SU-DHL-6 (cell line): ENCODE data around the gene NIF3L1.

Experiments
- H2AFZ ChIP-seq: fragments of 200-600 bp; sonication (generic); 2 replicates; pipeline ENCODE4 v1.6.1; 2014; ENCODE audit warnings: low read depth, mild to moderate bottlenecking, moderate library complexity, mixed read lengths, antibody characterized with exemption, low read length; ENCODE audit not compliant: severe bottlenecking
- H3F3A ChIP-seq: fragments of 200-600 bp; shearing (Covaris generic); 2 replicates; pipeline ENCODE4 v1.6.0; 2016; ENCODE audit warnings: antibody characterized with exemption, mild to moderate bottlenecking; ENCODE audit not compliant: insufficient read depth
- H3K27ac ChIP-seq: fragments of 200-600 bp; sonication (generic); 2 replicates; pipeline ENCODE4 v1.5.1; 2016; ENCODE audit warnings: low read depth, mild to moderate bottlenecking, low read length, moderate library complexity, mixed read lengths
- H3K27me3 ChIP-seq: fragments of 200-600 bp; sonication (generic), shearing (Covaris generic); 2 replicates; pipeline ENCODE4 v1.6.0; 2014; ENCODE audit warnings: mild to moderate bottlenecking, low read length
- H3K36me3 ChIP-seq: fragments of 200-600 bp; sonication (generic); 2 replicates; pipeline ENCODE4 v1.6.1; 2014; ENCODE audit warnings: mild to moderate bottlenecking, low read length, mixed read lengths
- H3K4me2 ChIP-seq: fragments of 300-600, 200-600 bp; shearing (Covaris generic), sonication (generic); 2 replicates; pipeline ENCODE4 v1.6.0; 2014; ENCODE audit warnings: low read length, low read depth, mild to moderate bottlenecking; ENCODE audit not compliant: poor library complexity, severe bottlenecking
- H3K4me3 ChIP-seq: fragments of 200-600 bp; sonication (generic); 2 replicates; pipeline ENCODE4 v1.5.1; 2014; ENCODE audit warnings: antibody characterized with exemption, low read length, mild to moderate bottlenecking, mixed read lengths; ENCODE audit not compliant: insufficient read depth, poor library complexity, severe bottlenecking
- H3K79me2 ChIP-seq: fragments of 200-600 bp; sonication (generic); 2 replicates; pipeline ENCODE4 v1.6.1; 2014; ENCODE audit warnings: mild to moderate bottlenecking, low read length, moderate library complexity; ENCODE audit not compliant: insufficient read depth
- H3K9ac ChIP-seq: fragments of 200-600 bp; sonication (generic); 2 replicates; pipeline ENCODE4 v1.7.0; 2014; ENCODE audit warnings: mild to moderate bottlenecking, low read length
- H3K9me2 ChIP-seq: fragments of 200-600 bp; sonication (generic); replicated peaks from 2 replicates; pipeline ENCODE4 v1.6.1; 2014; ENCODE audit warnings: low read length; ENCODE audit not compliant: insufficient read depth
- H3K9me3 ChIP-seq: fragments of 200-600 bp; sonication (generic); 2 replicates; pipeline ENCODE4 v1.6.1; 2014; ENCODE audit warnings: low read length, mixed read lengths; ENCODE audit not compliant: insufficient read depth
- H4K20me1 ChIP-seq: fragments of 200-600 bp; sonication (generic); 2 replicates; pipeline ENCODE4 v1.6.1; 2014; ENCODE audit warnings: low read depth, mild to moderate bottlenecking, antibody characterized with exemption, low read length, moderate library complexity, mixed read lengths
- EZH2phosphoT487 ChIP-seq: fragments of 200-600 bp; sonication (generic), shearing (Covaris generic); conservative IDR thresholded peaks from 2 replicates; pipeline ENCODE4 v1.6.1; 2018; ENCODE audit warnings: mild to moderate bottlenecking, antibody characterized with exemption, low read length, moderate library complexity, mixed read lengths
- TF ChIP-seq, protein P1 (sequence below): fragments of 200-600 bp; sonication (generic); IDR thresholded peaks from one replicate; pipeline ENCODE4 v1.5.1; 2017; ENCODE audit warnings: antibody characterized with exemption, mild to moderate bottlenecking, low read length, moderate library complexity; ENCODE audit not compliant: insufficient read depth, poor library complexity, severe bottlenecking

NIF3L1 gene, protein sequence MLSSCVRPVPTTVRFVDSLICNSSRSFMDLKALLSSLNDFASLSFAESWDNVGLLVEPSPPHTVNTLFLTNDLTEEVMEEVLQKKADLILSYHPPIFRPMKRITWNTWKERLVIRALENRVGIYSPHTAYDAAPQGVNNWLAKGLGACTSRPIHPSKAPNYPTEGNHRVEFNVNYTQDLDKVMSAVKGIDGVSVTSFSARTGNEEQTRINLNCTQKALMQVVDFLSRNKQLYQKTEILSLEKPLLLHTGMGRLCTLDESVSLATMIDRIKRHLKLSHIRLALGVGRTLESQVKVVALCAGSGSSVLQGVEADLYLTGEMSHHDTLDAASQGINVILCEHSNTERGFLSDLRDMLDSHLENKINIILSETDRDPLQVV

DNA sequence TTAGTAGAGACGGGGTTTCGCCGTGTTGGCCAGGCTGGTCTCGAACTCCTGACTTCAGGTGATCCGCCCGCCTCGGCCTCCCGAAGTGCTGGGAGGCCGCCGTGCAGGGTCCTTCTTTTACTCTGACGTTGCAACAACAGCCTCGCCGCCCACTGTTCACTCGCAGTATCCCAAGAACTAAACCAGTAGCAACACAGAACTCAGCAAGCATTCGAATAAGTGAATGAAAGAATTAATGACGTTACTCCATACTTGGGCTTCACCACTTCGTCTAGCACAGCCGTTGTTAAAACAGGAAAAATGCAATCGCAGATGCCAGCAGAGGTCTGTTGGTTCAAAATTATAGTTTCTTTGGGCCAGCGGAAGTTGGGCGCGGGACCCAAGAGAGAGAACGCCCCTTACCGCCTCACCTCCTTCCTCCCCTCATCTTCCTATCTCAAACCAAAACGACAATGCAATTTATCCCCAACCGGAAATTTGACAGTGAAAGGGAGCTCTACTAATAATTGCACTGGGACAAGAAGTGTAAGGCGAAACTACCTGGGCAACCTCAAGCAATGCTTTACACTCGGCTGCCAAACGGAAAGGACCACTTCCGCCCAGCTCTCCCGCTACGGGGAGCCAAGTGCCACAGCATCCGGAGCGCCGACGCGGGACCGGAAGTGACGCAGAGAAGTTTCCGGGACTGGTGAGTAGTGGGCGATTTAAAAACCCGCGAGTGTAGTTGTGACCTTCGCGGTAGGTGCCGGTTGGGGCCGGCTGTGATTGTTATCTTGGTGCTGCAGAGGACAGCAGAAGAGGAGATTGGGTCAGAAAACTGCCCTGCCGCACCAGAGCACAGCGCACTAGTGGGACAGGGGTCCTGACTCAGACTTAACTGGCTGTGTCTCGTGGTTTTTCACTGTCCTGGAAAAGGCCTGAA lies at the start of gene NIF3L1, which contains the start of gene PPIL3:
Gene NIF3L1 (plus strand): TSS at position 668 of the 922 bp plus-strand sequence. CDS start 2,573 bp downstream, outside the sequence.
Gene PPIL3 (minus strand): TSS at position 374 of the 922 bp plus-strand sequence. CDS start 1,462 bp downstream, outside the sequence.
- peaks cover 2% of the 10 kb centered on the region; the same call in 1 of the 2 replicates for H3K36me3 ChIP-seq
- peaks cover 27% of the 10 kb centered on the region for H3F3A ChIP-seq
- peak within 1 kb of the TSS; percentile 81 for H3K9ac ChIP-seq
- peak within 1 kb of the TSS; percentile 96 for H3K27ac ChIP-seq
- H3K79me2 ChIP-seq = peaks cover 54% of the 10 kb centered on the region
- TF ChIP-seq, protein P1, sequence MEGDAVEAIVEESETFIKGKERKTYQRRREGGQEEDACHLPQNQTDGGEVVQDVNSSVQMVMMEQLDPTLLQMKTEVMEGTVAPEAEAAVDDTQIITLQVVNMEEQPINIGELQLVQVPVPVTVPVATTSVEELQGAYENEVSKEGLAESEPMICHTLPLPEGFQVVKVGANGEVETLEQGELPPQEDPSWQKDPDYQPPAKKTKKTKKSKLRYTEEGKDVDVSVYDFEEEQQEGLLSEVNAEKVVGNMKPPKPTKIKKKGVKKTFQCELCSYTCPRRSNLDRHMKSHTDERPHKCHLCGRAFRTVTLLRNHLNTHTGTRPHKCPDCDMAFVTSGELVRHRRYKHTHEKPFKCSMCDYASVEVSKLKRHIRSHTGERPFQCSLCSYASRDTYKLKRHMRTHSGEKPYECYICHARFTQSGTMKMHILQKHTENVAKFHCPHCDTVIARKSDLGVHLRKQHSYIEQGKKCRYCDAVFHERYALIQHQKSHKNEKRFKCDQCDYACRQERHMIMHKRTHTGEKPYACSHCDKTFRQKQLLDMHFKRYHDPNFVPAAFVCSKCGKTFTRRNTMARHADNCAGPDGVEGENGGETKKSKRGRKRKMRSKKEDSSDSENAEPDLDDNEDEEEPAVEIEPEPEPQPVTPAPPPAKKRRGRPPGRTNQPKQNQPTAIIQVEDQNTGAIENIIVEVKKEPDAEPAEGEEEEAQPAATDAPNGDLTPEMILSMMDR = no peak
- no peak for TF ChIP-seq EZH2phosphoT487
- H3K9me2 ChIP-seq = no peaks in the 10 kb centered on the region
- H3K27me3 ChIP-seq = no peaks in the 10 kb centered on the region
- H3K4me3 ChIP-seq = peak within 1 kb of the TSS; percentile 87
- peak within 1 kb of the TSS; percentile 79 for H2AFZ ChIP-seq
- no peaks in the 10 kb centered on the region for H4K20me1 ChIP-seq
- no peaks in the 10 kb centered on the region for H3K9me3 ChIP-seq
- peak within 1 kb of the TSS; percentile 88 for H3K4me2 ChIP-seq

DNA sequence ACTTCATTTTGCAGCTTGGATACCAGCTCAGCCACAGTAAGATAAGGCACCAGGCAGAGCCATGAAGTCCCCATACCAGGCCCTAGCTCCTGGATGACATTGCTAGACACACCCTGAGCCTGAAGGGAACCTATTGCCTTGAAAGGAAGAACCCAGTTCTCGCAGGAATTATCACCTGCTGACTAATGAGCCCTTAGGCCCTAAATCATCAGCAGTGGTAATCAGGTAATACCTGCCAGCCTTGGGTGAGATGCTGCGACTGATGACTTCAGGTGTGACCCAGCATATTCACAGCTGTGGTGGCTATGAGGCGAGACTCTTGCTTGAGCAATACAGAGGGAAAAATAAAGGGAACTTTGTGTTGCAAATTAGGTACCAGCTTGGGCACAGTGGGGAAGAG lies 49.7 kb upstream of the NIF3L1 start:
- Histone ChIP-seq H3K79me2 (no peaks in the 10 kb centered on the region), H3K9ac (no peak overlapping the region), H3K4me3 (no peak overlapping the region), H3K9me3 (peaks cover 5% of the 10 kb centered on the region; the same call in 1 of the 2 replicates), H3K27me3 (no peaks in the 10 kb centered on the region), H2AFZ (no peak overlapping the region), H3K4me2 (no peak overlapping the region), H3K9me2 (no peaks in the 10 kb centered on the region), H4K20me1 (no peaks in the 10 kb centered on the region), H3K36me3 (0 out of 2 replicates have a peak, but pooled peaks cover 3% of the 10 kb centered on the region), H3F3A (no peaks in the 10 kb centered on the region), H3K27ac (no peak overlapping the region)
- TF ChIP-seq EZH2phosphoT487 = no peak
- TF ChIP-seq, protein P1 = no peak

DNA sequence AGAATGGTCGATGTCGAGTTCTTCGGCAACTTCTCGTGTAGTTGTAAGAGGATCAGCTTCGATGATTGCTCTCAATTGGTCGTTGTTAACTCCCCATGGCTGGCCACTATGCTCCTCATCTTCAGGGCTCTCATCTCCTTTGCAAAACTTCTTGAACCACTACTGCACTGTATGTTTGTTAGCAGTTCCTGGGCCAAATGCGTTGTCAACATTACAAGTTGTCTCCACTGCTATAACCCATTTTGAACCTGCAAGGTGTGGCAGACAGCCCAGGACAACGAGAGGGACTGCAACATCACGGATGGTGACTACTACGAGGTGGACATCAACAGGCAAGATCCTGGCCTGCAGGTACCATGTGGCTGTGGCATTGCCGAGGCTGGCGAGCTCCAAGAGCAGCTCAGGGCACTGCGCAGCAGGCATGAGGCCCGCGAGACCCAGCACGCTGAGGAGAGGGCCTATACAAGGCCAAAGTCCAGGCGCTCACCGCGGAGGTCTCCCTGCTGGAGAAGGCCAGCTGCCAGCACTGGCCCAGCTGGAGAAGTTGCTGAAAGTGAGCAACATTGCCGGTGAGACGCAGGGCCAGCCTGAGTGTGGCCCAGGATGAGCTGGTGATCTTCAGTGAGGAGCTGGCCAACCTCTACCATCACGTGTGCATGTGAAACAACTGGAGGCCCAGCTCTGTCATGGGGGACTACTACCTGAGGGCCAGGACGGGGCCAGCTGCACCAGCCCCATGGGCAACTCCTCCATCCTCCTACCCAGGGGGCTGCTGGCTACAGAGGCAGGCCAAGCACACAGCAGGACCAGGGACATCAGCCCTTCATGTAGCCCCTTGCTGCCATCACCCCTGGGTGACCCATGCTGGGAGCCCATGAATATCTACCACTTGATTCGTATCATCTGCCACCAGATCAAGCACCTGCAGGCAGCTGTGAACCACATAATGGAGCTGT lies 44.9 kb upstream of the NIF3L1 start:
- H3K9ac ChIP-seq = no peak overlapping the region
- H3K9me2 ChIP-seq = no peaks in the 10 kb centered on the region
- no peak overlapping the region for H3K4me2 ChIP-seq
- no peak overlapping the region for H3K4me3 ChIP-seq
- H3F3A ChIP-seq = peaks cover 11% of the 10 kb centered on the region; the same call in 1 of the 2 replicates
- H3K27ac ChIP-seq = no peak overlapping the region
- no peaks in the 10 kb centered on the region for H4K20me1 ChIP-seq
- H3K9me3 ChIP-seq = no peaks in the 10 kb centered on the region
- H3K27me3 ChIP-seq = no peaks in the 10 kb centered on the region
- no peak overlapping the region for H2AFZ ChIP-seq
- TF ChIP-seq EZH2phosphoT487 = no peak
- TF ChIP-seq, protein P1 = no peak
- no peaks in the 10 kb centered on the region for H3K79me2 ChIP-seq
- H3K36me3 ChIP-seq = no peaks in the 10 kb centered on the region
